ENCODE measurements around the gene TRIP11.

DNA sequence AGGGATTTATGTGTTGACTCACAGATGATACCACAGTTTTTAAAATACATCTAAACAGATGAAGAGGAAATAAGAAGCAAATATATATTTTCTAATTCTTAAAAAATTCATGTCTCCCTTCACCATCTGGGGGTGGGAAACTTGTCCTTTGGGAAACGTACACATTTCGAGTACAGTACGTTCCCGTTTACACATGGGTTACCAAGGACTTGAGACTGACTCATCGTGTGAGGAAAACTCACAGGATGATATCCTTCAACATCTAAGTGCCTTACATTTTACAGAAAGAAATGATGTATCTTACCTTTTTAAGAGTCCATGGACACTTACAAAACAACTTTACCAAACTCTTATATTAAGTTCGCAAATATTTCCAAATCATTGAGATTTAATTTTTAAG, 76.4 kb downstream of the TRIP11 start:
- TF ChIP-seq EZH2 (IDR thresholded peaks at IDR 0.05; ENCODE audit: borderline replicate concordance) (no peak), CTCF (IDR thresholded peaks at IDR 0.05; ENCODE audit: poor library complexity) (no peak)

Measured in hepatocyte (in vitro differentiated cells).